Stimulated activated CD4-positive, alpha-beta T cell treated with anti-CD3 and anti-CD28 coated beads, Interleukin-12 subunit alpha, Interleukin-12 subunit beta, amount 100 ng/mL, for 24 hours (primary cell): Measurements from ENCODE around the gene ST3GAL6.

Experiments used
- DNase-seq, 2 experiments: peaks; one replicate each; pipeline ENCODE4 v3.0.0-alpha.2; 2020; ENCODE audit warnings: low read depth in 2 of 2

The ST3GAL6 gene

GRCh38 chr3:98739266-98739665 is 23.9 kb upstream of the ST3GAL6 start:
- DNase-seq, result no peak

- DNase-seq, result no peak
Observed at GRCh38 chr3:98740324-98740723, 22.8 kb upstream of the ST3GAL6 start.

DNA sequence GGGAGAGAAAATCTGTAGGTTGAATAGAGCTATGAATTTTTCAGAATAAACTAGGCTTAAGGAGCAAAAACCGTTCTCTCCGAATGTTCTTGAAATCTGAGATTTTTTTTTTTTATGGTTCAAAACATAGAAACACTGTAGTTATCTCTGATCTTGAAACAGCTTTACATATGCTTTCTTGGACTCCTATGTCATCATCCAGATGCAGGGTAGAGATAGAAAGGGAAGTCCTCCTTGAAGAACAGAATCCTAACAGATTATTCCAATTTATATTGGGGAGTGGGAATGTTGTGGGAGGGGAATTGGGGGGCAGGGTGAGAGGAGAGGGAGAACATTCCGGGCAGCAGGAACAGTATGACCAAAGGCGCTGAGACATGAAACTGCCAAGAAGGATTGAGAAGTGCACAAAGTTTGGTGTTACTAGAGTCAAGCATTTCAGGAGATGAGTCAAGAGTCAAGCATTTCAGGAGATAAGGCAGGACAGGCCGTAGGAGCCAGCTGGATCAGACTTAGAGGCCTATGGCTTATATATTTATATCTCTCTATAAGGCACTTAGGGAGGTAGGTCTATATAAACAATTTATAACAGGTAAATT is 21.9 kb upstream of the ST3GAL6 start:
- DNase-seq, result no peak

GRCh38 chr3:98743071-98743470 is 20.1 kb upstream of the ST3GAL6 start:
- DNase-seq, result no peak

GRCh38 chr3:98744283-98744682 is 18.9 kb upstream of the ST3GAL6 start:
- DNase-seq, result no peak

DNA sequence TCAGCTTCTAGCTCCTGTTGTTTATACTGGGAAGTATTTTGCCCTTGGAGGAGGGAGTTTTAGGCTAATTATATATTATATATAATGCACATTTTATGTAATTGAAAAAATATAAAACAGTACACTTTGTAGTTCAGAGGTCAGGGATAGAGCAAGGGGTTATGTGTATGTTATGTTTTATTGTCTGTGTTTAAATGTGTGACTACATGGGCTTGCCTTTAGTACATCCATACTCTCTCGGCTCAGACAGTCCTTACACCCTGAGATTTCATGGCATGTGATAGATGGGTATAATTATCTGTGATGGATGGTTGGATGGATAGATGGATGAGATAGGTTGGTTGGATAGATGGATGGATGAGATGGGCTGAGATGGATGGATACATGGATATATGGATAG is 17.4 kb upstream of the ST3GAL6 start:
- no peak for DNase-seq

- DNase-seq, result no peak
Observed at GRCh38 chr3:98746122-98746521, 17.0 kb upstream of the ST3GAL6 start.

DNA sequence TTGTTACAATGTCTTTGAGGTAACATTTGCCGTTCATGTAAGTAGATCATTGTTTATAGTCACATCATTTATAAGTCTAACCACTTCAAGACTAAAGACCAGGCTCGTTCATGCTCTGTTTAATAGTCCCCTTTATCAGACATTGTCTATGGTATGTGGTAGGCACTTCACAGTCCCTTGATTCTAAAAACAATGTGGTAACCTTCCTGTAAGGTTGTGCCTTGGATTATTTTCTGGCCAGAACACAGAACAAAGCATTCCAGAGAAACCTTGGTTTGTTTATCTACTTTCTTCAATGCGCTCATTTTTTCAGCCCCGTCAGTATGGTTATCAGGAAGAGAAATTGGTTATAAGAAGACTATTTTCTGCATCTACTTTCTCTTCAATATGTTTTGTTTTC is 16.3 kb upstream of the ST3GAL6 start:
- no peak for DNase-seq

DNA sequence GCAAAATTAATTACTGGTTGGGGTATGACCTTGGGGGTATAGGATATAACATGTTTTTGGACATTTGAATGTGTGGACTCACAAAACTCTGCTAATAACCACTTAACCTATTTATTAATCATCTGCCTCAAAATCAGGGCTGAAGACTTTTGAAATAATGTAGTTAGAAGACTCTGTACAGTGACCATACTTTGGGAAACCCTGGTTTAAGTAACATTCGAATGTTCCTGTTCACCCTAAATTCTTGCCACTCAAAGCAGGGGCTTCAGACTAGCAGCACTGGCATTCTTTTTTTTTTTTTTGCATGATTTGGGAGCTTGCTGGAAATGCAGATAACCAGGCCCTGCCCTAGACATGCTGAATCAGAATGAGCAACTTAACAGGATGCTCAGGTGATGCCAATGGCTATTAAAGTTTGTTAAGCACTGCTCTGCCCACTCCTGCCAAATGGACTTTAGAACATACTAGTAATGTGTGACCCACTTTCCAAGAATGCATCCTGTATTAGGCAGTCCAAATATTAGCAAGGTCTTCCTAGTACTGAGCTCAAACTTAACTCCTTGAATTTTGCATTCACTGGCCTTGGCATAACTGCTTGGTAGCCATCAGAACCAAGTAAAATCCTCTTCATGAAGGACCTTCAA is 12.7 kb upstream of the ST3GAL6 start:
- no peak for DNase-seq

- no peak for DNase-seq
Observed at GRCh38 chr3:98754483-98754882, 8.7 kb upstream of the ST3GAL6 start.

- no peak for DNase-seq
Observed at GRCh38 chr3:98755601-98756000, 7.5 kb upstream of the ST3GAL6 start.

- DNase-seq, result no peak
Observed at GRCh38 chr3:98759629-98760028, 3.5 kb upstream of the ST3GAL6 start.

GRCh38 chr3:98761643-98762229 is 1.4 kb upstream of the ST3GAL6 start:
- no peak for DNase-seq

- DNase-seq, result no peak
Observed at GRCh38 chr3:98763819-98764418, 779 bp downstream of the ST3GAL6 start.

- DNase-seq, result no peak
Observed at GRCh38 chr3:98764472-98764884, 1.3 kb downstream of the ST3GAL6 start.

GRCh38 chr3:98765721-98766120 is 2.6 kb downstream of the ST3GAL6 start:
- no peak for DNase-seq

- DNase-seq, result no peak
Observed at GRCh38 chr3:98766924-98767323, 3.8 kb downstream of the ST3GAL6 start.

DNA sequence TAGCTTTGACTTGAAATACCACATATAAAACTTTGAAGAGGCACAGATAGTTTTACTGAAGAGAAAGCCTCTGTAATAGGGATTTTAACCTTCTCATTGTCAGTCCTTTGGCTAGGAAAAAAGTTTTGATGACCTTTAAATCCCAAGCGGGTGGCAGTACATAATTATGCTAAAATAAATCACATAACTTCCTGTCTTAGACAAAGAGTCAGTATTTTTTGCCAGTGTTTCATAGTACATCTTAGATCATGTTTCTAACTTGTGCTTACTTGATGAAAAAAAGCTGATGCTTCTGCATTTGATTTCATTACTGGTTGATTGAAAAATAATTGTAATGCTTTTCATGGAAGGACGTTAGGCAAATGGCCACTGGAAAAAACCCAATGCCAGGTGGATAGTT is 5.8 kb downstream of the ST3GAL6 start:
- no peak for DNase-seq

DNA sequence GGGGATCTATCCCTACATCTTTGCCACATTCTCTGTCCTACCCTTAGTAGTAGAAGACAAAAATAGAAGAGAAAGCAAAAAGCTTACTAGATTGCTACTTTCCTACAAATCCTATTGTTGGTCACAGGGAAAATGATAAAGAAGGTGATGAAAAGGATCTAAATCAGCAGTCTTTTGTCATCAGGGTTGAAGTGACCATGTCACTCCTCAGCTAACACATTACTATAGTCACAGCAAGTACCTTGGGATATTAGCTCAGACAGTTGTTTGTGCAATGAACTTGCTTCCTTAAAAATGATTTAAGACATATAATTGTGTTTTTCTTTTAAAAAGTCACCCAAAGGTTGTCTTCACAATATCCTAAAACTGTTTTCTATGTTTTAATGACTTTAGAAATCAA is 6.3 kb downstream of the ST3GAL6 start:
- DNase-seq, result no peak

- no peak for DNase-seq
Observed at GRCh38 chr3:98770261-98771039, 7.3 kb downstream of the ST3GAL6 start.

DNA sequence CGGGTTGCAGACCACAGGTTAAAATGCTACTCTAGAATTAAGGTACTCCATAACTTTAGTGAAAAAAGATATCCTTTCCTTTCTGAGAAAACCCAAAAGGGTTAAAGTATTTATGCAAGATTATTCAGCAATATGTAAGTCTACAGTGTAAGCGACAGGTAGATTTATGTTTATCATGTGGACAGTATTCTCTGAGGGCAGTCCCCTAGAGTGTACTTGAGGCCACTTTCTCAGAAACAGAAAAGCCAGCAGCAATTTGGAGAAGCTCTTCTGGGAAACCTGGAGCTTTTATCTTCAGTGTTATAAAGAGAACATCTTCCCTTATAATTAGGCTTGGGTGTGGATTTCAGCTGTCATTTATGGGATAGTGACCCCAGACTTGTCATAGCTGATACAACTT is 8.9 kb downstream of the ST3GAL6 start:
- no peak for DNase-seq

GRCh38 chr3:98775459-98776139 is 12.5 kb downstream of the ST3GAL6 start:
- no peak for DNase-seq
